Inflammatory macrophage treated with lipopolysaccharide for 4 hours (primary cell): ENCODE measurements around the gene HLA-F.

Experiments
- DNase-seq: peaks from one replicate; pipeline ENCODE4 v3.0.0-alpha.2; 2020

Gene HLA-F

DNA sequence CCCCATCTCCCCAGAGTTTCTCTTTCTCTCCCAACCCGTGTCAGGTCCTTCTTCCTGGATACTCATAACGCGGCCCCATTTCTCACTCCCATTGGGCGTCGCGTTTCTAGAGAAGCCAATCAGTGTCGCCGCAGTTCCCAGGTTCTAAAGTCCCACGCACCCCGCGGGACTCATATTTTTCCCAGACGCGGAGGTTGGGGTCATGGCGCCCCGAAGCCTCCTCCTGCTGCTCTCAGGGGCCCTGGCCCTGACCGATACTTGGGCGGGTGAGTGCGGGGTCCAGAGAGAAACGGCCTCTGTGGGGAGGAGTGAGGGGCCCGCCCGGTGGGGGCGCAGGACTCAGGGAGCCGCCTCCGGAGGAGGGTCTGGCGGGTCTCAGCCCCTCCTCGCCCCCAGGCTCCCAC lies at the start of gene HLA-F:
Gene HLA-F, plus strand, starts transcription at position 173 of the 404 bp plus-strand sequence. Its CDS starts 30 bp downstream, at position 203.
- DNase-seq, result peak; percentile 99

DNA sequence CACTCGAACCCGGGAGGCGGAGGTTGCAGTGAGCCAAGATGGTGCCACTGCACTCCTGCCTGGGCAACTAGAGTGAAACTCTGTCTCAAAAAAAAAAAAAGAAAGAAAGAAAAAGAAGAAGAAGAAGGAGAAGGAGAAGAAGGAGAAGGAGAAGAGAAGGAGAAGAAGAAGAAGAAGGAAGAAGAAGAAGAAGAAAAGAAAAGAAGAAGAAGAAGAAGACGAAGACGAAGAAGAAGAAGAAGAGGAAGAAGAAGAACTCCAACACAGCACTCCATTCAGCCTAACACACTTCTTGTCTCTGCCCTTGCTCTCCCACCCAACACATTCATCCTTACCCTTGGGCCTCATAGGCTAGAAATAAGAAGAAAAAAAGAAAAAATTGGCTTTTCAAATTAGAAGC lies 49.2 kb upstream of the HLA-F start:
- no peak for DNase-seq

DNA sequence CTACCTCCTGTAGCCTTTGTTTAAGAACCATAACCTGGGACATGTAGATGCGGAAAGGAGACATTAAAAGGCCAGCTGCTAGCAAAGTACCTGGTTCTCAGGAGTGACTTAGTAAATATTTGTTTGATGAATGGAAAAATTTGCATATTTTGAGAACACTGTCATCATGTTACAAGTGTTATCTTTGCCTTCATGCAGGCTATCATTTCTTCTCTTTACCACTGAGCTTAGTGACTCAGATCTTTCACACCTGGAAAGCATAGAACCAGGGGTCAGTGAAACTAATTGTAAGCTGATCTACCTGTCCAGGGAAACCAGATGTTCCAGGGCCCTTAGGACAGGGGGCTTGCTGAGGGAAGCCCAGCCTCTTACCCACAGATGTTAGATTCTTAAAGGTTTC lies 47.7 kb upstream of the HLA-F start:
- DNase-seq, result no peak

DNA sequence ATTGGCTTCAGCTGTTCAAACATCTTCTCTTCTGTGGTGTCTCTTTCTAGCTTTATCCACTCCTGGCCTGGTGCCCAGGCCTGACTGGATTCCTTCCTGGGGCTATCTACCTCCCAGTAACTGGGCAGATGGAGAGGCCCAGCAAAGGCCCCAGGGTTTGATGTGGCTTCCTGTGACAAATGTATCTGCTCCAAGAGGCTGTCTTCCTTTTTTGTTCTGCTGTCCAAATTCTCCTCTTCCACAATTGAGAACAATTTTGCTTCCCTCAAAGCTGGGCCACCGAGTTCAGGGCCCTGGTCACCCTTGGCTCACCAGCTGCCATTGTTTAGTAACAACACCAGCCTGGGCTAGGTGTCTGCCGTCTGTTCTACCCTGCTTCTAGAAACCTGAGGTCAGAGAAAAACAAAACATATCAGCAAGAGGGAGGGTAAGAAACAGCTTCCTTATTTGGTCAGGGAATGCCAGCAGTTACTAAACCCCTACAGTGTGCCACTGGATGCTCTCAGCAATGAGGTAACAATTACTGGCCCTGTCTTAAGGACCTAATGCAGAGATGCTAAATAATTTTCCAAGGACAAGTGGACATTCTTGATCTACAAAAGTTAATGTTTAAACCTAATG lies 46.1 kb upstream of the HLA-F start:
- peak; percentile 56 for DNase-seq

DNA sequence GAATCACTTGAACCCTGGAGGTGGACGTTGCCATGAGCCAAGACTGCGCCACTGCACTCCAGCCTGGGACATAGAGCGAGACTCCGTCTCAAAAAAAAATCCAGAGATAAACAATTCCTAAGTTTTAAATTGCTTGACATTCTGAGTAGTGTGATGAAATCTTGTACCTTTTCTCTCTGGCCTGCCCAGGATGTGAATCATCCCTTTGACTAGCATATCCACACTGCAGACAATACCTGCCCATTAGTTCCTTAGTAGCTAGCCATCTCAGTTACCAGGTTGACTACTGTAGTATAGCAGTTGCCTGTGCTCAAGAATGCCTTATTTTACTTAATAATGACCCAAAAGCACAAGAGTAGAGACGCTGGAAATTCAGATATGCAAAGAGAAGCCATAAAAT lies 45.1 kb upstream of the HLA-F start:
- no peak for DNase-seq

DNA sequence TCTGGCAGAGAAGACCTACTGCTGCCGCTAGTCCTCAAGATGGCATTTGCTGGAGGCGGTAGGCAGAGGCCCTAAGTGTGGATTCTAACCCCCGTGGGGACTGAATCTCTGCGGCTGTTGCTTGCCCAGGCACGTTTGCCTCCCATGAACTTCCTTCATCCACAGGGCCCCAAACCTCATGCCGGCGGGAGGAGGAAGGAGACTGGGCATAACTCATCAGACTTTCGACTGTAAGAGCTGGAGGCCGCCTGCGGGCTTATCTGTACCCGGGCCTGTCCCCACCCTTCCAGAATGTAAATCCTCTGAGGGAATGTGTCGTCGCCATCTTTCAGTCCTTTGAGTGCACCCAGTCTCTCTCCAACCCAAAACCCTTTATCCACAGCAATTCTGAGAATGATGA lies 43.3 kb upstream of the HLA-F start:
- no peak for DNase-seq

DNA sequence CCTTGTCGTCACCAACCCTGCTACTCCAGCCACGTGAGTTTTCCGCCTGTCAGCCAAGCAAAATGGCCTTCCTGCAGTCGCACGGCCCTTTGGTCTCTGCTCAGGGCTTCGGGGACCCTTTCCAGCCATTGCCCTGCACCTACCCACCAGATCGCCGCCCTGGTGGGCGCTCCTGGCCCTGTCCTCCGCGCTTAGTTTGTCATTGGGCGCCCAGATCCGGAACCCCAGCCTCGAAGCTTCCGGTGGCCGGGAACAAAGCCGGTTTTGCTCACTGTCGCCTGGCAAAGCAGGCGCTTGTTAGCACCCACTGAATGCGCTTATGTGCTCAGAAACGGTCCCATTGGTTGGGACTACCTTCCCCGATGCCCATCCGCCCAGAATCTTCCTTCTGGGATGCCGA lies 42.8 kb upstream of the HLA-F start:
- no peak for DNase-seq

DNA sequence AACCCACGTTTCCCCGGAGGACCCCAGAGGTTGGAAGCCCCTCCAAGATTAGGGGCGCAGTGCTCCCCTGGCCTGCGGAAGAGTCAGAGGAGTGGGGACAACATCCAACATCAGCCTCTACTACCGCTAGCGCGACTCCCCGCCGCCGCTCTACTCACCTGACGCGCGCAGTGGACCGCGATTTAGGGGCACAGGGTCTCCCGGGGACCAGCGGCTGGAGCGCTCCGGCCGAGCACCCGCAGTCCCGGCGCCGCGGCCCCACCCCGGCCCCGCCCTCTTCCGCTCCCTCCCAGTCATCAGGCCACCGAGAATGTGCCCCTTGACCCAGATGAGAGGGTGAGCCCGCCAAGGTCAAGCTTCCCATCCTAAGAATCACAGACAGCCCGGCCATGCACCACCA lies 42.3 kb upstream of the HLA-F start, which contains the start of gene ZFP57:
Gene ZFP57, minus strand, starts transcription at position 249 of the 400 bp plus-strand sequence. CDS start 4,149 bp downstream, outside the sequence.
- peak; percentile 9 for DNase-seq

DNA sequence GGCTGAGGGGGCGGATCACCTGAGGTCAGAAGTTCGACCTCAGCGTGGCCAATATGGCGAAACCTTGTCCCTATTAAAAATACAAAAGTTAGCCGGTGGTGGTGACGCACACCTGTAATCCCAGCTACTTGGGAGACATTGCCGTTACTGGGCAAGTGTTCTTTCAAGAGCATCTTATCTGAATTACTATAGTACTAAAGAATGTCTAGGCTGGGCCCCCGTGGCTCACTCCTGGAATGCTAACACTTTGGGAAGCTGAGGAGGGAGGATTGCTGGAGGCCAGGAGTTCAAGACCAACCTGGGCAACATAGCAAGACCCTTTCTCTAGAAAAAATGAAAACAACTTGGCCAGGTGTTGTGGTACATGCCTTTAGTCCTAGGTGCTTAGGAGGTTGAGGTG lies 41.4 kb upstream of the HLA-F start:
- no peak for DNase-seq

DNA sequence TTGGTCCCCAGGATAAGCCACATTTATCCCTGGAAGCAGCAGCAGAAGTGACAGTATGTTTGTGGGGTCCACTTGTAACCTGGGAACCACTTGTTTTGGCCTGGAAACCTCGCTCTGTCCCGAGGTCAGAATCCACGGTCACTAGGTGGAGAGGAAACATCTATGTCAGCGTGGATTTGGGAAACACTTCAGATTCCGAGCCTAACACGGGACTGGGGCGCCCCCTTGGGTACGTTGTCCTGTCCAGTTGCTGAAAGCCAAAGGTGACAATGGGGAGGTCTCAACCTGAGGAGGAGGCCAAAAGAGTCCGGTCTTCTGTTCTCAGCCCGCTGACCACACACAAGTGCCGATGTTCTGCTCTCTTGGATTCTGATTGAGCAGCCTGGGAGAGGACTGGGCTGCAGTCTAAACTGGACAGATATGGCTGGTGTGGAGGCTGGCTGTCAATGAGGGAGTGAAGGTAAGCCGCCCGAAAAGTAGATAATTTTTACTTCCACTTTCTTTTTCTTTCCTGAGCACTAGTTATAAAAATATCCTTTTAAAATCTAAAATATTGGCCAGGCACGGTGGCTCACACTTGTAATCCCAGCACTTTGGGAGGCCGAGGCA lies 37.4 kb upstream of the HLA-F start:
- no peak for DNase-seq

DNA sequence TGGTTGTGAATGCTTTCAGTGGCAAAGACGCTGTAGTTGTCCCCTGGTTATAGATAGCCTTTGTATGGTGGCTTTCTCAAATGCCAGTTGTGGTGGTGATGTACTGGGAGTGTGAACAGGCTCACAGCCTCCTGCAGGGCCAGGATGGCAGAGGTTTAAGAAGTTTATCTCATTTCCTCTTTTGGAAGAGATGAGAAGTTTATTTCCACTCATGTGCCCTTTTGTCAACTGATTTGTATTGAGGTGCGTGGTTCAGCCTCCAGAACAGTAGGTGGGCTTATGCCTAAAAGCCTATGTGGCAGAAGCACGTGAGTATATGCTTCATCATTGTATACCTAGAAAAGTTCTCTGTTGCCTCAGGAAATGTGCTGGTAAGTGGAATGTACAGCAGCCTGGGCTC lies 28.6 kb upstream of the HLA-F start:
- peak; percentile 28 for DNase-seq

DNA sequence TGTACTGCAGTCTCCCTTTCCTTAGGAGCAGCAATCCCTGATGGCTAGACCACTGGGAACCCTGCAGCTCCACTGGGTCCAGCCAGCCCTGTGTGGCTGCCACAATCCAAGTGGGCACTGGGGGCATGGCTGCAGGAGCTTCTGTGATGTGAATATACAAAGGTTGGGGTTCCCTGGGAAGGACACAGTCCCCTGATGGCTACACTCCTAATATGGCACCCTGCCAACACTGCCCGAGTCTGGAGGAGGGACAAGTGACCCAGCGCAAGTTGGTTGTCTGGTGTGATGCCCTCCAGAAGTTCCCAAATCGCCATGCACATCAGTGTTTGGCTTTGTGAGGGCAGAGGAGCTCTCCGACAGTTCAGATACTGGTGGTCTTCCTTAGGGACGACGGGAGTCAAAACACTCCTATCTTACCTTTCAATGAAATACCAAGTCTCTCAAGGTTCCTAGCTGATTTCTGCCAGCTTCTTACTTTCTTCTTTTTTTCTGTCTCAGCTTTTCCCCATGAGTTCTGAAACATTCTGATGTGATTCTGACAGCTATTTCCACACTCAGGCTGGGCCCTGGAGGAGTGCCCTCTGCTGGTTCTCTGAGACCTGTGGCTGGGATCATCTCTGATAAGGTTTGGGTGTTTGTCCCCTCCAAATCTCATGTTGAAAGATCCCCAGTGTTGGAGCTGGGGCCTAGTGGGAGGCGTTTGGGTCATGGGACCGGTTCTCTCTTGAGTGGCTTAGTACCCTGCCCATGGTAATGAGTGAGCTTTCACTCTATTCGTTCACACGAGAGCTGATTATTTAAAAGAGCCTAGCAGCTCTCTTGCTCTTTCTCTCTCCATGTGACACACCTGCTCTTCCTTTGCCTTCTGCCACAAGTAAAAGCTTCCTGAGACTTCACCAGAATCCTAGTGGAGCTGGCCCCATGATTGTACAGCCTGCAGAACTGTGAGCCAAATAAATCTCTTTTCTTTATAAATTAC lies 26.8 kb upstream of the HLA-F start:
- peak; percentile 56 for DNase-seq

DNA sequence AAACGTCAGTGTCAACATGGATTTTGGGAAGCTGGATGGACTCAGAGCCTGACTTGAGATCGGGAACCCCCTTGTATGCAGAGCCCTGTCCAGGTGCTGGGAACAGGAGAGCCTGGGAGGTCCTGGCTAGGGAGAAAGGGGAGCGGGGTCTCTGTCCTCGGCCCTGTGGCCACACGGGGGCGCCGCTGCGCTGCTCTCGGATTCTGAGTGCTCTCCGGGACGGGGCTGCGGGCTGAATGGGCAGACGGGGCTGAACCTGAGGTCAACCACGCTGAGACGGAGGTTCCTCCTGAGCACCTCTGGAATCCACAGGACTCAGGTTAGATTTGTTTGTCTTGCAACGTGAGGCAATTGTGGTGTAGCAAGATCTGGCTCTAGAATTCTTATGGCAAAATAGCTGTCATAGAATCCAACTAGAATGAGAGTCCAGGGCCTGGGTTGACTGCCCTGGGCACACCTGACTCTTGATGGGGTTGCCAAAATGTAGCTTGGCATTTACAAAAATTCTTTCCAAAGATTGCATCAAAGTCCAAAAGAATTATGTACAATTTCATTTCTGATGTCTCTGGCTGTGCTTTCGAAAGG lies 20.6 kb upstream of the HLA-F start:
- peak; percentile 28 for DNase-seq

DNA sequence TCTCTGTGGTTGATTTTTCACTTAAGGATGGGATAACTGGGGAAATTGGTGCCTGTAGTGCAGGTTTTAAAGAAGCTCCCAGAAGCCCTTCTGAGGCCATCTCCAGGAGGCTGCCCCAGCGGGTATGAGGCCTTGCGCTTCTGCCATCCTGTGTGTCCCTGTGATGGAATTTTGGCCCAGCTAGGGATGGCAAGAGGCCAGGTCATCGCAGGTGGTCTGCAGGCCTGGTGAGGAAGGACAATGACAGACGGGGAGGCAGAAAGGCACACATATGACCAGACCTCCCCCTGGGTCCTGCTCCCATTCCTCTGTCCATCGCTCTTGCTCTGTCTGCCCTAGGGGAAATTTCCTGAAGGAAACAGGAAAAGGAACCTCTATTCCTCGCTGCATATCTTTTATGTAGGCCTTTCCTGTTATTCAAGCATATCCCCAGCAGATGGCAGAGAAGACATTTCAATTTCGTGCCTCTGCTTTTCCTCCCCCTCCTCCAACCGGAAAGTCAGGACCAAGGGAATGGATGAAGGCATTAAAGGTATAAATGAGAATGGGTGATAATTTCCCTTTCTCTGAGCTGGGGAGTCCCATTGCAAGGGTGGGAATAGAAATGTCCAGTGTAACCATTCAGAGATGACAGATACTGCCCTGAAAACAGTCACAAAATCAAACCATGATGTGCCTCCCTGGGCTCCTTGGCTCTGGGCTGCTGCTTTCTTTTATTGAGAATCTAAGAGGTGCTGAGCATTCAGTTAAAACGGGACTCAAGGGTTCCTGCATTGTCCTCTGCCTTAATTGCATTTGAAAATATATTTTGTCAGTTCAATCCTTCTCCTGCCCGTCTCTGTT lies 17.6 kb upstream of the HLA-F start:
- DNase-seq, result peak; percentile 51

DNA sequence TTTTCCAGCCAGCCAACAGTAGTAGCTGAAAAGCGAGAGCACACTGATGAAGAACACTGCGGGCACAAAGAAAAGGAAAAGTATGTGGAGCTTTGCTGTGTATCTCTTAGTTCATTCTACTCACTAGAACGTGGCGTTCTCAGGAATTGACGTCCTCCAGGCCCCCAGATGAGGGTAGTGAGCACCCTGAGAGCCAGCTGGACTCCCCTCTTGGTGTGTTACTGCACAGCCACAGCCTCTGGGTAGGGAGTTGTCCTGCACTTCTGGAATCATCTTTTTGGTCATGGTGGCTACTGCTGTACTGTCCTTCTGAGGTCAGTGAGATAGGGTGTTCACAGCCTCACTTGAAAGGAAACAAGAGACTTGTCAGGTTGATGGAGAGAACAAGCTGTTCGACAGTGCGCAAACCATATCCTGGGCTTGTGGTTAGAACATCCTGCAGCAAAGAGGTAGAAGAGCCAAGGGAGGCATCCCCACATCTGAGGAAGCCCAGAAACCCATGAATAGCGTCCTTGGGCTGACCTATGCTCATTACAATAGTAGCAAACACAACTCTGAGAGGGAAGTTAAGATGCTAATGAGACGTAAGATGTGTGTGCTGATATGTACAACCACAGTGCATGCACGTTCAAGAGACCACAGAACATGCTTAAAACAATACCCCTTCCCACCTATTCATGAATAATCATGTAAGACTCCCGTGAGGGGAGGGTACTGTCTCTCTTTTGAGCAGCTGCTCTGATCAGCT lies 14.6 kb upstream of the HLA-F start:
- no peak for DNase-seq

DNA sequence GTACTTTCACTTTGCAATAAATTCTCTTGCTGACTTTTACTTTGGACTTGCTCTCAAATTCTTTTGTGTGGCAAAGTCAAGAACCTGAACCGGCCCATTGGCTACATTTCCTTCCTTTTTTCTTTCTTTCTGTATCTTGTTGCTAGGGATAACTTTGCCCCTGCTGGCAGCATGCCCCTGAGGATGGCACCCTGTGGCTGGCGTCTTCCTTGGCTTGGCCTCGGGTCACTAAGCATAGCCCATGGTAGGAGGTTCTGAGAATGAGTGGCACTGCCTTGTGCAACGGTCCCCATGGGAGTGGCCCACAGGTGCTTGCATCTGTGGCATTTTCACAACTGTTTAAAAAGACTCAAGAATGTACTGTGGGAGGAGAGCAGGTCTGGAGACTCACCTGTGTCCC lies 14.0 kb upstream of the HLA-F start:
- DNase-seq, result no peak

DNA sequence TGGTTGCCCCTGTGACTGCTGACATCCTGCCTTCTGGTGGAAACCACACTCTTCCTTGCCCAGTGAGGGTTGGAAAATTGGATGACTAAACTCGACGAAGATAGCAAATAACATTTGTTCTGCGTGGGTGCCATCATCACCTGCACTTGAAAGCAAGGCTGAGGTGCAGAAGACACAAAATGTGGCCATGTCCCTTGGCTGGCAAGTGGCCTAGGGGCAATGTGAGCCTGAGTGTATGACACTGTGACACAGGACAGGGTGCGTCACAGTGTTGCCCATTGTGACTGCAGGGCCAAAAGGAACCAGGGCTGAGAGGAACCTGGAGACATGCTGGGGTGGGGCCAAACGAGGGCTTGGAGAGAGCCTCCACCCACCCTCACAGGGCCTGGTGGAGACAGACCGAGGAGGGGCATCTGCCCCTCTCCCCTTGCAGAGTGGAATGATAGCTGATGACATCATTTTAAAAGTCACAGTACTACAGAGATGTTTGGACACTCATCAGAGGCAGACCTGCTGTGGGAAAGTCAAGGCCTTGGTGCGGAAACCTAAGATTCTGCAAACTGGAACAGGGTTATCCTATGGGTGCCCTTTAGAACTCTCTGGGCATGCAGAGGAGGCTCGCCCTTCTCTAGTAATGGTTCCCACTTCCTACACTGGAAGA lies 12.8 kb upstream of the HLA-F start:
- DNase-seq, result no peak

DNA sequence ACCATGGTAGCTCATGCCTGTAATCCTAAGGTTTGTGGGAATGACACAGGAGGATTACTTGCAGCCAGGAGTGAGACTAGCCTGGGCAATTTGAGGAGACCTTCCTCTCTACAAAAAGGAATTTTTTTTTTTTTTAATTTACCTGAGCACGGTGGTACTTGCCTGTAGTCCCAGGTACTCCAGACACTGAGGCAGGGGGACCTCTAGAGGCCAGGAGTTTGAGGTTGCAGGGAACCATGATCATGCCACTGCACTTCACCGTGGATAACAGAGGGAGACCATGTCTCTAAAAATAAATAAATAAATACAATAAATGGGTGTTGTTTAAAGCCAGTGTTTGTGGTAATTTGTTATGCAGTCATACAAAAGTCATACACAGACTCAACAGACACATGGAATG lies 2.4 kb upstream of the HLA-F start:
- DNase-seq, result no peak

DNA sequence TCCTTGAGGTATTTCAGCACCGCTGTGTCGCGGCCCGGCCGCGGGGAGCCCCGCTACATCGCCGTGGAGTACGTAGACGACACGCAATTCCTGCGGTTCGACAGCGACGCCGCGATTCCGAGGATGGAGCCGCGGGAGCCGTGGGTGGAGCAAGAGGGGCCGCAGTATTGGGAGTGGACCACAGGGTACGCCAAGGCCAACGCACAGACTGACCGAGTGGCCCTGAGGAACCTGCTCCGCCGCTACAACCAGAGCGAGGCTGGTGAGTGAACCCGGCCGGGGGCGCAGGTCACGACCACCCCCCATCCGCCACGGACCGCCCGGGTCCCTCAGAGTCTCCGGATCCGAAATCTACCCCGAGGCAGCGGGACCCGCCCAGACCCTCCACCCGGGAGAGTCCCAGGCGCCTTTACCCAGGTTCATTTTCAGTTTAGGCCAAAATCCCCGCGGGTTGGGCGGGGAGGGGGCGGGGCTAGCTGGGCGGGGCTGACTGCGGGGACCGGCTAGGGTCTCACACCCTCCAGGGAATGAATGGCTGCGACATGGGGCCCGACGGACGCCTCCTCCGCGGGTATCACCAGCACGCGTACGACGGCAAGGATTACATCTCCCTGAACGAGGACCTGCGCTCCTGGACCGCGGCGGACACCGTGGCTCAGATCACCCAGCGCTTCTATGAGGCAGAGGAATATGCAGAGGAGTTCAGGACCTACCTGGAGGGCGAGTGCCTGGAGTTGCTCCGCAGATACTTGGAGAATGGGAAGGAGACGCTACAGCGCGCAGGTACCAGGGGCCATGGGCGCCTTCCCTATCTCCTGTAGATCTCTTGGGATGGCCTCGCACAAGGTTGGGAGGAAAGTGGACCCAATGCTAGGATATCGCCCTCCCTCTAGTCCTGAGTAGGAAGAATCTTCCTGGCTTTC lies 693 bp downstream of the HLA-F start:
- DNase-seq, result peak; percentile 71
